Measurements from ENCODE around the gene EMC10.

DNA sequence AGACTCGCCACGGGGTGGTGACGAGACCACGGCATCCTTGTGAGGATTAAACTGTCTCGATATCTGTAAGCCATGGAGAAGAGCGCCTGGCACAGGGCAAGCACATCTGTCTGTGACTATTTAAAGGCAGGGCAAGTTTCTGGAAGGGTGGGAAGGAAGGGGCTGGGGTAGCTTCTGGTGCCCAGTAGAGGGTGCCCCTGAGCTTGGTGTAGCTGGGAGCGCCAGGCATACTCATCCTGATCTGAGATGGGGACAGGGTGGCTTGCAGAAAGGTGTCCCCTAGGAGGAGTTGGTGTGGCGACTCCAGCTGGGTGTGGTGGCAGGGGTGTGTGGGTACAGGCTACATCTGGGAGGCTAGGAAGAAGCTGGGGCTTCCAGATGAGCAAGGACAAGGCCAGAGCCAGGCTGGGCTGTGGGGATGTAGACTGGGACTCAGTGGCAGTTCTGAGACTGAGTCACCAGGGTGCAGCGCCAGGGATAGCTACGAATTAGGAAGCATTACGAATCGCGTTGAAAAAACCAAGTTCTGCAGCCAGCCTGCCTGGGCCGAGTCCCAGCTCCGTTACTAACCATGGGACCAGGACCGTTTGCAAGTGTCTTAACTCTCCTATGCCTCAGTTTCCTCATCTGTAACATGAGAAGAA is 60.5 kb downstream of the EMC10 start:
- TF ChIP-seq CTCF (IDR thresholded peaks at IDR 0.05; ENCODE audit: insufficient read depth, low read length) (no peak), POLR2AphosphoS5 (IDR thresholded peaks at IDR 0.05; ENCODE audit: low read depth) (no peak), SPI1 (IDR thresholded peaks at IDR 0.05; ENCODE audit: borderline replicate concordance, low read depth) (no peak)
- TF ChIP-seq, protein P1, sequence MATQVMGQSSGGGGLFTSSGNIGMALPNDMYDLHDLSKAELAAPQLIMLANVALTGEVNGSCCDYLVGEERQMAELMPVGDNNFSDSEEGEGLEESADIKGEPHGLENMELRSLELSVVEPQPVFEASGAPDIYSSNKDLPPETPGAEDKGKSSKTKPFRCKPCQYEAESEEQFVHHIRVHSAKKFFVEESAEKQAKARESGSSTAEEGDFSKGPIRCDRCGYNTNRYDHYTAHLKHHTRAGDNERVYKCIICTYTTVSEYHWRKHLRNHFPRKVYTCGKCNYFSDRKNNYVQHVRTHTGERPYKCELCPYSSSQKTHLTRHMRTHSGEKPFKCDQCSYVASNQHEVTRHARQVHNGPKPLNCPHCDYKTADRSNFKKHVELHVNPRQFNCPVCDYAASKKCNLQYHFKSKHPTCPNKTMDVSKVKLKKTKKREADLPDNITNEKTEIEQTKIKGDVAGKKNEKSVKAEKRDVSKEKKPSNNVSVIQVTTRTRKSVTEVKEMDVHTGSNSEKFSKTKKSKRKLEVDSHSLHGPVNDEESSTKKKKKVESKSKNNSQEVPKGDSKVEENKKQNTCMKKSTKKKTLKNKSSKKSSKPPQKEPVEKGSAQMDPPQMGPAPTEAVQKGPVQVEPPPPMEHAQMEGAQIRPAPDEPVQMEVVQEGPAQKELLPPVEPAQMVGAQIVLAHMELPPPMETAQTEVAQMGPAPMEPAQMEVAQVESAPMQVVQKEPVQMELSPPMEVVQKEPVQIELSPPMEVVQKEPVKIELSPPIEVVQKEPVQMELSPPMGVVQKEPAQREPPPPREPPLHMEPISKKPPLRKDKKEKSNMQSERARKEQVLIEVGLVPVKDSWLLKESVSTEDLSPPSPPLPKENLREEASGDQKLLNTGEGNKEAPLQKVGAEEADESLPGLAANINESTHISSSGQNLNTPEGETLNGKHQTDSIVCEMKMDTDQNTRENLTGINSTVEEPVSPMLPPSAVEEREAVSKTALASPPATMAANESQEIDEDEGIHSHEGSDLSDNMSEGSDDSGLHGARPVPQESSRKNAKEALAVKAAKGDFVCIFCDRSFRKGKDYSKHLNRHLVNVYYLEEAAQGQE (IDR thresholded peaks at IDR 0.05; ENCODE audit: insufficient replicate concordance, low read depth): no peak

Data from HL-60 (cell line).